Common myeloid progenitor, CD34-positive (primary cell): Measurements from ENCODE around the gene MEAF6. TPM values are rescaled to one million over a fixed set of nuclear protein-coding genes. Genes with fewer than 3 reads are reported as not detected.
"Not testable (repeated sequence)": the region's sequence is repeated elsewhere in the genome, so short reads cannot be mapped to it uniquely, and the experiment has no call there.

Experiments used
- CTCF ChIA-PET: fragments of 350-600 bp; sonication (Branson Sonifier 250); formaldehyde crosslinking; loops from one replicate; lab custom pipeline; 2021; ENCODE audit warnings: antibody characterized with exemption; lab: Charles Lee
- POLR2A ChIA-PET: fragments of 350-600 bp; sonication (Branson Sonifier 250); formaldehyde crosslinking; loops from one replicate; lab custom pipeline; 2021; ENCODE audit warnings: antibody characterized with exemption; lab: Charles Lee
- DNase-seq, 3 donors: peaks; one replicate each; pipeline versions ENCODE4 v3.0.0 to v3.0.0-alpha.2; 2013
- H3K27ac ChIP-seq, 2 experiments: 1 replicate in 1 of 2; 2 replicates in 1 of 2; pipeline ENCODE4 v1.7.0; 2013; ENCODE audit warnings: inconsistent platforms in 2 of 2, low read length in 2 of 2, mild to moderate bottlenecking in 2 of 2, low read depth in 1 of 2, moderate library complexity in 1 of 2; ENCODE audit not compliant: severe bottlenecking in 2 of 2, insufficient read depth in 1 of 2, poor library complexity in 1 of 2
- H3K27me3 ChIP-seq, 5 experiments: replicated peaks in 2 of 5; 1 replicate in 3 of 5; 2 replicates in 2 of 5; pipeline versions ENCODE4 v1.6.1 to v1.7.0; 2013; ENCODE audit warnings: low read length in 4 of 5, mild to moderate bottlenecking in 2 of 5, moderate library complexity in 2 of 5, inconsistent platforms in 1 of 5; ENCODE audit not compliant: insufficient read depth in 5 of 5, control insufficient read depth in 4 of 5
- H3K36me3 ChIP-seq, 4 experiments: 1 replicate in 2 of 4; 2 replicates in 2 of 4; pipeline versions ENCODE4 v1.6.1 to v1.7.0; 2013; ENCODE audit warnings: low read length in 3 of 4, control low read depth in 1 of 4, mild to moderate bottlenecking in 1 of 4; ENCODE audit not compliant: control insufficient read depth in 4 of 4, insufficient read depth in 4 of 4
- H3K4me1 ChIP-seq, 4 experiments: 1 replicate in 3 of 4; 2 replicates in 1 of 4; pipeline versions ENCODE4 v1.6.1 to v1.7.1; 2013; ENCODE audit warnings: low read length in 3 of 4, mild to moderate bottlenecking in 3 of 4, control low read depth in 1 of 4, inconsistent platforms in 1 of 4, moderate library complexity in 1 of 4; ENCODE audit not compliant: control insufficient read depth in 4 of 4, insufficient read depth in 4 of 4; ENCODE audit errors: control extremely low read depth in 1 of 4
- H3K4me3 ChIP-seq, 7 experiments: 1 replicate in 4 of 7; 2 replicates in 3 of 7; pipeline versions ENCODE4 v1.5.1 to v1.7.0; 2013; ENCODE audit warnings: mild to moderate bottlenecking in 7 of 7, low read length in 6 of 7, moderate library complexity in 6 of 7, inconsistent platforms in 2 of 7, low read depth in 2 of 7, control low read depth in 1 of 7; ENCODE audit not compliant: insufficient read depth in 4 of 7, control insufficient read depth in 1 of 7; ENCODE audit errors: extremely low read depth in 1 of 7
- H3K9me3 ChIP-seq, 5 experiments: 1 replicate in 4 of 5; 2 replicates in 1 of 5; pipeline versions ENCODE4 v1.6.1 to v1.7.1; 2013; ENCODE audit warnings: low read length in 4 of 5, mild to moderate bottlenecking in 2 of 5, inconsistent platforms in 1 of 5, low read depth in 1 of 5, moderate library complexity in 1 of 5; ENCODE audit not compliant: control insufficient read depth in 4 of 5, insufficient read depth in 2 of 5; ENCODE audit errors: control extremely low read depth in 1 of 5
- WGBS: methylation state at CpG from one replicate; pipeline ENCODE4 v1.1.5; 2013; ENCODE audit not compliant: insufficient coverage; 5-methylcytosine and 5-hydroxymethylcytosine counted together
- polyA plus RNA-seq: library from polyadenylated mRNA; unstranded; fragments of 120-200 nt; gene quantifications from one replicate; pipeline ENCODE4 v1.2.1, GENCODE V29; 2013

Gene MEAF6
- 76.4 TPM for polyA plus RNA-seq

- ChIA-PET POLR2A (interaction anchor here (0.6 kb wide), 4 partner anchors 8 to 1429 kb away, joined by 3 read pairs; no protein-coding TSS in a partner anchor), CTCF (interaction anchor here (0.9 to 2.5 kb wide), 18 partner anchors 8 to 168 kb away, joined by 3 to 13 read pairs (median 4); partner anchors contain the start of gene DNALI1)
- Histone ChIP-seq H3K27ac (peak within 1 kb of the TSS; percentile 54 to 89), H3K9me3 (no peaks in the 10 kb centered on the region), H3K36me3 (peaks cover 3 to 15% (median 9%) of the 10 kb centered on the region in 4 experiments), H3K27me3 (no peaks in the 10 kb centered on the region), H3K4me3 (peak within 1 kb of the TSS; percentile 71 to 98 (median 87)), H3K4me1 (peaks cover 11 to 21% (median 15%) of the 10 kb centered on the region in 4 experiments)
- 0% methylated on average over 67 of the region's 100 CpGs for WGBS
- peak; percentile 79 to 88 (median 85) for DNase-seq
These were observed at the start of gene MEAF6 for GRCh38 chr1:37514350-37515184. Gene MEAF6 (minus strand): TSS chr1:37514766. CDS start chr1:37514746, 20 bp downstream.

- no peaks in the 10 kb centered on the region for H3K27me3 ChIP-seq
- POLR2A ChIA-PET = interaction anchor here (0.6 kb wide), 1 partner anchor 15 kb away, joined by 7 read pairs; no protein-coding TSS in a partner anchor
- no peaks in the 10 kb centered on the region for H3K9me3 ChIP-seq
- H3K4me3 ChIP-seq = no peak overlapping the region
- H3K4me1 ChIP-seq = no peaks in the 10 kb centered on the region
- 91% methylated on average over 1 of the region's 1 CpG for WGBS
- CTCF ChIA-PET = interaction anchor here (0.7 to 1.6 kb wide), 2 partner anchors 10 to 120 kb away, joined by 3 to 5 read pairs; no protein-coding TSS in a partner anchor
- no peak overlapping the region for H3K27ac ChIP-seq
- DNase-seq = no peak
- H3K36me3 ChIP-seq = peaks cover 23 to 40% (median 34%) of the 10 kb centered on the region in 4 experiments
These were observed 48.4 kb upstream of the MEAF6 start for GRCh38 chr1:37562984-37563383.

GRCh38 chr1:37561133-37562132, 46.9 kb upstream of the MEAF6 start:
- Histone ChIP-seq H3K27ac (no peak overlapping the region), H3K9me3 (no peaks in the 10 kb centered on the region), H3K4me3 (no peak overlapping the region), H3K36me3 (peaks cover 13 to 25% (median 19%) of the 10 kb centered on the region in 4 experiments), H3K4me1 (peaks cover 0 to 4% (median 1%) of the 10 kb centered on the region in 4 experiments), H3K27me3 (peaks cover 0 to 6% (median 0%) of the 10 kb centered on the region in 5 experiments)
- DNase-seq = peak in 2 of 3 donors; percentile 19 to 31
- WGBS = 92% methylated on average over 11 of the region's 21 CpGs
- ChIA-PET POLR2A (no interaction called here), CTCF (interaction anchor here (1.6 kb wide), 1 partner anchor 122 kb away, joined by 5 read pairs; no protein-coding TSS in a partner anchor)

- H3K36me3 ChIP-seq = peaks cover 6 to 16% (median 12%) of the 10 kb centered on the region in 4 experiments
- POLR2A ChIA-PET = no interaction called here
These were observed 46.0 kb upstream of the MEAF6 start for GRCh38 chr1:37560401-37561132.

GRCh38 chr1:37559957-37560379, 45.4 kb upstream of the MEAF6 start:
- POLR2A ChIA-PET, H3K27me3 ChIP-seq, CTCF ChIA-PET, H3K27ac ChIP-seq, H3K36me3 ChIP-seq, H3K4me1 ChIP-seq, H3K4me3 ChIP-seq, H3K9me3 ChIP-seq: not testable (repeated sequence)
- DNase-seq = peak in 2 of 3 donors; percentile 38 to 60
- 89% methylated on average over 9 of the region's 12 CpGs for WGBS

More at GRCh38 chr1:37560401-37561132, 46.0 kb upstream of the MEAF6 start:
- Histone ChIP-seq H3K9me3 (no peaks in the 10 kb centered on the region), H3K27me3 (peaks cover 0 to 6% (median 0%) of the 10 kb centered on the region in 5 experiments), H3K27ac (no peak overlapping the region), H3K4me1 (peaks cover 0 to 5% (median 3%) of the 10 kb centered on the region in 4 experiments), H3K4me3 (no peak overlapping the region)
- WGBS = 94% methylated on average over 8 of the region's 10 CpGs
- DNase-seq = no peak
- CTCF ChIA-PET = no interaction called here

GRCh38 chr1:37559080-37559479, 44.5 kb upstream of the MEAF6 start:
- POLR2A ChIA-PET = no interaction called here
- no peak overlapping the region for H3K27ac ChIP-seq

More at GRCh38 chr1:37559080-37559479, 44.5 kb upstream of the MEAF6 start:
- WGBS = 97% methylated on average over 5 of the region's 7 CpGs
- Histone ChIP-seq H3K36me3 (peaks cover 0 to 5% (median 2%) of the 10 kb centered on the region in 4 experiments), H3K27me3 (peaks cover 0 to 6% (median 0%) of the 10 kb centered on the region in 5 experiments), H3K9me3 (no peaks in the 10 kb centered on the region), H3K4me1 (peaks cover 0 to 10% (median 3%) of the 10 kb centered on the region in 4 experiments), H3K4me3 (no peak overlapping the region)
- no peak for DNase-seq
- CTCF ChIA-PET = no interaction called here
